HepG2 (cell line): ENCODE results near the gene SHC1. TPM values are rescaled to one million over a fixed set of nuclear protein-coding genes. Genes with fewer than 3 reads are reported as not detected.

ENCODE experiments used
- FOXM1 ChIP-seq: sonication (generic); formaldehyde crosslinking; IDR thresholded peaks from 2 replicates; pipeline ENCODE4 v1.5.0; 2020; ENCODE audit warnings: missing genetic modification reagents
- KAT8 ChIP-seq: IDR thresholded peaks from 2 replicates; pipeline ENCODE4 v1.6.1; 2016; ENCODE audit warnings: missing genetic modification reagents, missing compliant biosample characterization
- NR0B2 ChIP-seq: sonication (generic); formaldehyde crosslinking; IDR thresholded peaks from 2 replicates; pipeline ENCODE4 v1.4.0; 2020; ENCODE audit warnings: mild to moderate bottlenecking, missing genetic modification reagents
- PAXIP1 ChIP-seq: sonication (generic); formaldehyde crosslinking; conservative IDR thresholded peaks from 2 replicates; pipeline ENCODE4 v1.4.0; 2020; ENCODE audit warnings: mild to moderate bottlenecking, missing genetic modification reagents, moderate library complexity
- SAP130 ChIP-seq: IDR thresholded peaks from 2 replicates; pipeline ENCODE4 v1.6.1; 2016; ENCODE audit warnings: low read depth
- SIN3B ChIP-seq: fragments of 150-350 bp; IDR thresholded peaks from 2 replicates; pipeline ENCODE4 v1.6.1; 2014; ENCODE audit warnings: low read length
- USF2 ChIP-seq, 2 experiments: sonication (generic) in 1 of 2; formaldehyde crosslinking in 1 of 2; IDR thresholded peaks; 2 replicates each; pipeline versions ENCODE4 v1.5.1 to v1.6.1; 2011 to 2020; ENCODE audit warnings: borderline replicate concordance in 1 of 2, low read depth in 1 of 2, low read length in 1 of 2, mild to moderate bottlenecking in 1 of 2, missing genetic modification reagents in 1 of 2, moderate library complexity in 1 of 2
- ZFP41 ChIP-seq: sonication (generic); formaldehyde crosslinking; IDR thresholded peaks from 2 replicates; pipeline ENCODE4 v1.4.0; 2020; ENCODE audit warnings: mild to moderate bottlenecking, missing genetic modification reagents, borderline replicate concordance
- ZNF337 ChIP-seq: sonication (generic); formaldehyde crosslinking; IDR thresholded peaks from 2 replicates; pipeline ENCODE4 v1.5.1; 2020; ENCODE audit warnings: missing genetic modification reagents, low read depth, mild to moderate bottlenecking, borderline replicate concordance
- ZNF441 ChIP-seq: sonication (generic); formaldehyde crosslinking; IDR thresholded peaks from 2 replicates; pipeline ENCODE4 v1.7.0; 2021; ENCODE audit warnings: missing genetic modification reagents, borderline replicate concordance
- ZNF737 ChIP-seq: sonication (generic); formaldehyde crosslinking; IDR thresholded peaks from 2 replicates; pipeline ENCODE4 v1.5.0; 2020; ENCODE audit warnings: missing genetic modification reagents, mild to moderate bottlenecking, borderline replicate concordance
- polyA plus RNA-seq, 8 experiments: library from polyadenylated mRNA; depleted of rRNA in 3 of 8; stranded (reverse) in 7 of 8; unstranded in 1 of 8; fragments of >200 nt; fragmentation: Illumina TruSeq in 4 of 8; extraction: Trizol in 4 of 8; gene quantifications; 2 replicates each; pipeline versions ENCODE4 v1.2.1 to v1.2.3, GENCODE V29; 2011 to 2016; ENCODE audit warnings: low read depth in 4 of 8, missing spikeins in 1 of 8, mixed read lengths in 1 of 8; ENCODE audit not compliant: insufficient read depth in 1 of 8
- total RNA-seq, 5 experiments: library from RNA; depleted of rRNA; stranded (reverse); fragments of >200 nt; fragmentation: Illumina TruSeq; extraction: Trizol; gene quantifications; 2 replicates each; pipeline ENCODE4 v1.2.3, GENCODE V29; 2016; ENCODE audit warnings: low read depth in 1 of 5
- TF ChIP-seq, protein P1 (sequence below): IDR thresholded peaks from 2 replicates; pipeline ENCODE4 v1.6.1; 2016; ENCODE audit warnings: missing compliant biosample characterization, missing genetic modification reagents, borderline replicate concordance
- TF ChIP-seq, protein P2 (sequence below): sonication (generic); formaldehyde crosslinking; IDR thresholded peaks from 2 replicates; pipeline ENCODE4 v1.4.0; 2020; ENCODE audit warnings: mild to moderate bottlenecking, missing genetic modification reagents, borderline replicate concordance
- TF ChIP-seq, protein P3 (sequence below): IDR thresholded peaks from 2 replicates; pipeline ENCODE4 v1.6.1; 2016; ENCODE audit warnings: low read depth, borderline replicate concordance

Gene SHC1
- total and polyA plus RNA-seq, 2 of the 13 experiments (the other 11 are each of a cell fraction or from before 2014, with no cell fraction given): 52.0 to 137 TPM

GRCh38 chr1:154944401-154945159, 26.0 kb downstream of the SHC1 start (continued):
- TF ChIP-seq SIN3B (no peak), NR0B2 (no peak), PAXIP1 (CRISPR knock-in tag) (peak; percentile 96), USF2 (IDR thresholded peaks at IDR 0.05; ENCODE audit: low read depth, low read length) (no peak), USF2 (CRISPR knock-in tag; IDR thresholded peaks at IDR 0.05; ENCODE audit: borderline replicate concordance) (no peak; the same call in 1 of the 2 replicates), KAT8 (peak; percentile 78), ZFP41 (CRISPR knock-in tag) (no peak), SAP130 (peak; percentile 87), ZNF441 (CRISPR knock-in tag) (no peak), ZNF337 (CRISPR knock-in tag) (0 out of 2 replicates have a peak, but pooled peaks have one; percentile 48), ZNF737 (CRISPR knock-in tag) (no peak), FOXM1 (CRISPR knock-in tag) (no peak)
- TF ChIP-seq, protein P1, sequence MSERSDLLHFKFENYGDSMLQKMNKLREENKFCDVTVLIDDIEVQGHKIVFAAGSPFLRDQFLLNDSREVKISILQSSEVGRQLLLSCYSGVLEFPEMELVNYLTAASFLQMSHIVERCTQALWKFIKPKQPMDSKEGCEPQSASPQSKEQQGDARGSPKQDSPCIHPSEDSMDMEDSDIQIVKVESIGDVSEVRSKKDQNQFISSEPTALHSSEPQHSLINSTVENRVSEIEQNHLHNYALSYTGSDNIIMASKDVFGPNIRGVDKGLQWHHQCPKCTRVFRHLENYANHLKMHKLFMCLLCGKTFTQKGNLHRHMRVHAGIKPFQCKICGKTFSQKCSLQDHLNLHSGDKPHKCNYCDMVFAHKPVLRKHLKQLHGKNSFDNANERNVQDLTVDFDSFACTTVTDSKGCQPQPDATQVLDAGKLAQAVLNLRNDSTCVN (CRISPR knock-in tag): no peak
- TF ChIP-seq, protein P2, sequence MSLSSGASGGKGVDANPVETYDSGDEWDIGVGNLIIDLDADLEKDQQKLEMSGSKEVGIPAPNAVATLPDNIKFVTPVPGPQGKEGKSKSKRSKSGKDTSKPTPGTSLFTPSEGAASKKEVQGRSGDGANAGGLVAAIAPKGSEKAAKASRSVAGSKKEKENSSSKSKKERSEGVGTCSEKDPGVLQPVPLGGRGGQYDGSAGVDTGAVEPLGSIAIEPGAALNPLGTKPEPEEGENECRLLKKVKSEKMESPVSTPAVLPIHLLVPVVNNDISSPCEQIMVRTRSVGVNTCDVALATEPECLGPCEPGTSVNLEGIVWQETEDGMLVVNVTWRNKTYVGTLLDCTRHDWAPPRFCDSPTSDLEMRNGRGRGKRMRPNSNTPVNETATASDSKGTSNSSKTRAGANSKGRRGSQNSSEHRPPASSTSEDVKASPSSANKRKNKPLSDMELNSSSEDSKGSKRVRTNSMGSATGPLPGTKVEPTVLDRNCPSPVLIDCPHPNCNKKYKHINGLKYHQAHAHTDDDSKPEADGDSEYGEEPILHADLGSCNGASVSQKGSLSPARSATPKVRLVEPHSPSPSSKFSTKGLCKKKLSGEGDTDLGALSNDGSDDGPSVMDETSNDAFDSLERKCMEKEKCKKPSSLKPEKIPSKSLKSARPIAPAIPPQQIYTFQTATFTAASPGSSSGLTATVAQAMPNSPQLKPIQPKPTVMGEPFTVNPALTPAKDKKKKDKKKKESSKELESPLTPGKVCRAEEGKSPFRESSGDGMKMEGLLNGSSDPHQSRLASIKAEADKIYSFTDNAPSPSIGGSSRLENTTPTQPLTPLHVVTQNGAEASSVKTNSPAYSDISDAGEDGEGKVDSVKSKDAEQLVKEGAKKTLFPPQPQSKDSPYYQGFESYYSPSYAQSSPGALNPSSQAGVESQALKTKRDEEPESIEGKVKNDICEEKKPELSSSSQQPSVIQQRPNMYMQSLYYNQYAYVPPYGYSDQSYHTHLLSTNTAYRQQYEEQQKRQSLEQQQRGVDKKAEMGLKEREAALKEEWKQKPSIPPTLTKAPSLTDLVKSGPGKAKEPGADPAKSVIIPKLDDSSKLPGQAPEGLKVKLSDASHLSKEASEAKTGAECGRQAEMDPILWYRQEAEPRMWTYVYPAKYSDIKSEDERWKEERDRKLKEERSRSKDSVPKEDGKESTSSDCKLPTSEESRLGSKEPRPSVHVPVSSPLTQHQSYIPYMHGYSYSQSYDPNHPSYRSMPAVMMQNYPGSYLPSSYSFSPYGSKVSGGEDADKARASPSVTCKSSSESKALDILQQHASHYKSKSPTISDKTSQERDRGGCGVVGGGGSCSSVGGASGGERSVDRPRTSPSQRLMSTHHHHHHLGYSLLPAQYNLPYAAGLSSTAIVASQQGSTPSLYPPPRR: peak; percentile 47; the same call in 1 of the 2 replicates
- TF ChIP-seq, protein P3, sequence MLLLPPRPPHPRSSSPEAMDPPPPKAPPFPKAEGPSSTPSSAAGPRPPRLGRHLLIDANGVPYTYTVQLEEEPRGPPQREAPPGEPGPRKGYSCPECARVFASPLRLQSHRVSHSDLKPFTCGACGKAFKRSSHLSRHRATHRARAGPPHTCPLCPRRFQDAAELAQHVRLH (CRISPR knock-in tag): no peak; the same call in 1 of the 2 replicates
